Measurements from ENCODE around the gene NECTIN1. TPM values are rescaled to one million over a fixed set of nuclear protein-coding genes. Genes with fewer than 3 reads are reported as not detected.

Gene NECTIN1
- total and polyA plus RNA-seq, 2 experiments from 2014 or later, result 1.0 to 5.2 TPM

DNA sequence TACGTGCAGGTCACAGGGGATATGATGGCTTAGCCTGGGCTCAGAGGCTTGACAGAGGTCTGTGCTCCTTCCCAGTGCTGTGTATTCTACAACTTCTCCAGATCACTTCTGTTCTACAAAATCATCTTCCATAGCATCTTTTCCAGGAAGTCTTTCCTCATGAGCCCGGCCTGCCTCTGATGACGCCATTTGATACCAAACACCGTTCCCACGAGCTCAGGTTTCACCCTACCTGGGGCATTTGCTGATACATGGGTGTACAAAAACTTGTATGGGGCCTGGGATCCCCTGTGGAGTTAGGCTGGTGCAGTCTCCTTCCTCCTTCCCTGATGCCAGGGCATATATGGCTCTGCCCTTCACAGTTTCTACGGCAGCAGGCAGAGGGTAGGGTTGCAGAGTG is 78.7 kb downstream of the NECTIN1 start:
- in situ Hi-C loops (cut with MboI), result no loop called here
- no peak for DNase-seq
- Histone ChIP-seq H3K4me3 (no peak overlapping the region), H3F3A (ENCODE audit: insufficient read depth) (no peaks in the 10 kb centered on the region), H3K9me2 (ENCODE audit: insufficient read depth) (no peaks in the 10 kb centered on the region), H3K27ac (no peak overlapping the region), H3K79me2 (ENCODE audit: insufficient read depth) (no peaks in the 10 kb centered on the region), H4K20me1 (ENCODE audit: insufficient read depth) (no peaks in the 10 kb centered on the region), H3K4me1 (ENCODE audit: insufficient read depth) (peaks cover 7% of the 10 kb centered on the region; the same call in 1 of the 2 replicates), H3K9me3 (ENCODE audit: low read depth) (no peaks in the 10 kb centered on the region), H3K4me2 (ENCODE audit: unreplicated experiment) (no peak overlapping the region), H3K36me3 (ENCODE audit: low read depth) (no peaks in the 10 kb centered on the region), H3K27me3 (replicated peaks; ENCODE audit: insufficient read depth) (no peaks in the 10 kb centered on the region; the same call in 1 of the 2 replicates), H3K9ac (no peak overlapping the region), H2AFZ (no peak overlapping the region)
- no peak for TF ChIP-seq EZH2 (IDR thresholded peaks at IDR 0.05; ENCODE audit: insufficient read depth, poor library complexity, severe bottlenecking)
- TF ChIP-seq EZH2phosphoT487 (IDR thresholded peaks at IDR 0.05; ENCODE audit: insufficient read depth, low read depth), result no peak
- WGBS, 2 experiments (ENCODE audit: low coverage in 1 of 2, low lambda C conversion rate in 2 of 2, missing lambda C conversion rate in 2 of 2), result 45 to 55% methylated on average over 6 of the region's 6 CpGs

- no peak for TF ChIP-seq EZH2phosphoT487 (IDR thresholded peaks at IDR 0.05; ENCODE audit: insufficient read depth, low read depth)
- no peak for TF ChIP-seq EZH2 (IDR thresholded peaks at IDR 0.05; ENCODE audit: insufficient read depth, poor library complexity, severe bottlenecking)
- H3K9ac ChIP-seq, result no peak overlapping the region
These were observed 81.7 kb downstream of the NECTIN1 start for GRCh38 chr11:119647254-119647653.

GRCh38 chr11:119645018-119645417 is 84.0 kb downstream of the NECTIN1 start:
- Histone ChIP-seq H3K36me3 (ENCODE audit: low read depth) (no peaks in the 10 kb centered on the region), H2AFZ (no peak overlapping the region), H3K4me2 (ENCODE audit: unreplicated experiment) (no peak overlapping the region), H3K27me3 (replicated peaks; ENCODE audit: insufficient read depth) (no peaks in the 10 kb centered on the region; the same call in 1 of the 2 replicates), H3K9me3 (ENCODE audit: low read depth) (no peaks in the 10 kb centered on the region), H3K4me1 (ENCODE audit: insufficient read depth) (no peaks in the 10 kb centered on the region), H3F3A (ENCODE audit: insufficient read depth) (no peaks in the 10 kb centered on the region), H4K20me1 (ENCODE audit: insufficient read depth) (no peaks in the 10 kb centered on the region), H3K4me3 (no peak overlapping the region), H3K27ac (no peak overlapping the region), H3K79me2 (ENCODE audit: insufficient read depth) (no peaks in the 10 kb centered on the region), H3K9ac (no peak overlapping the region), H3K9me2 (ENCODE audit: insufficient read depth) (no peaks in the 10 kb centered on the region)
- DNase-seq, result no peak
- WGBS, 2 experiments (ENCODE audit: low coverage in 1 of 2, low lambda C conversion rate in 2 of 2, missing lambda C conversion rate in 2 of 2), result 58 to 75% methylated on average over 5 of the region's 5 CpGs
- in situ Hi-C loops (cut with MboI), result no loop called here
- TF ChIP-seq EZH2phosphoT487 (IDR thresholded peaks at IDR 0.05; ENCODE audit: insufficient read depth, low read depth) (no peak), EZH2 (IDR thresholded peaks at IDR 0.05; ENCODE audit: insufficient read depth, poor library complexity, severe bottlenecking) (no peak)

More at GRCh38 chr11:119647254-119647653, 81.7 kb downstream of the NECTIN1 start:
- H3K9me3 ChIP-seq (ENCODE audit: low read depth), result no peaks in the 10 kb centered on the region
- H3F3A ChIP-seq (ENCODE audit: insufficient read depth), result no peaks in the 10 kb centered on the region
- DNase-seq, result no peak
- no peak overlapping the region for H3K27ac ChIP-seq
- peaks cover 2% of the 10 kb centered on the region; the same call in 1 of the 2 replicates for H3K4me1 ChIP-seq (ENCODE audit: insufficient read depth)
- H3K4me2 ChIP-seq (ENCODE audit: unreplicated experiment), result no peak overlapping the region
- WGBS, 2 experiments (ENCODE audit: low coverage in 1 of 2, low lambda C conversion rate in 2 of 2, missing lambda C conversion rate in 2 of 2), result 78 to 82% methylated on average over 3 of the region's 3 CpGs
- no peaks in the 10 kb centered on the region for H3K9me2 ChIP-seq (ENCODE audit: insufficient read depth)
- no peak overlapping the region for H2AFZ ChIP-seq
- no peaks in the 10 kb centered on the region for H3K79me2 ChIP-seq (ENCODE audit: insufficient read depth)
- H3K36me3 ChIP-seq (ENCODE audit: low read depth), result no peaks in the 10 kb centered on the region
- no peaks in the 10 kb centered on the region for H4K20me1 ChIP-seq (ENCODE audit: insufficient read depth)
- in situ Hi-C loops (cut with MboI), result no loop called here
- H3K27me3 ChIP-seq (replicated peaks; ENCODE audit: insufficient read depth), result no peaks in the 10 kb centered on the region; the same call in 1 of the 2 replicates
- H3K4me3 ChIP-seq, result no peak overlapping the region

GRCh38 chr11:119644502-119644901 is 84.5 kb downstream of the NECTIN1 start:
- in situ Hi-C loops (cut with MboI), result no loop called here
- WGBS, 2 experiments (ENCODE audit: low coverage in 1 of 2, low lambda C conversion rate in 2 of 2, missing lambda C conversion rate in 2 of 2), result 68% methylated on average over 7 of the region's 7 CpGs
- Histone ChIP-seq H3K9me2 (ENCODE audit: insufficient read depth) (no peaks in the 10 kb centered on the region), H3K36me3 (ENCODE audit: low read depth) (no peaks in the 10 kb centered on the region), H3K9ac (no peak overlapping the region), H3K4me1 (ENCODE audit: insufficient read depth) (no peaks in the 10 kb centered on the region), H3K27me3 (replicated peaks; ENCODE audit: insufficient read depth) (no peaks in the 10 kb centered on the region; the same call in 1 of the 2 replicates), H2AFZ (no peak overlapping the region), H4K20me1 (ENCODE audit: insufficient read depth) (no peaks in the 10 kb centered on the region), H3F3A (ENCODE audit: insufficient read depth) (no peaks in the 10 kb centered on the region), H3K79me2 (ENCODE audit: insufficient read depth) (no peaks in the 10 kb centered on the region), H3K4me2 (ENCODE audit: unreplicated experiment) (no peak overlapping the region), H3K4me3 (no peak overlapping the region), H3K9me3 (ENCODE audit: low read depth) (no peaks in the 10 kb centered on the region), H3K27ac (no peak overlapping the region)
- no peak for TF ChIP-seq EZH2 (IDR thresholded peaks at IDR 0.05; ENCODE audit: insufficient read depth, poor library complexity, severe bottlenecking)
- no peak for TF ChIP-seq EZH2phosphoT487 (IDR thresholded peaks at IDR 0.05; ENCODE audit: insufficient read depth, low read depth)
- DNase-seq, result no peak

DNA sequence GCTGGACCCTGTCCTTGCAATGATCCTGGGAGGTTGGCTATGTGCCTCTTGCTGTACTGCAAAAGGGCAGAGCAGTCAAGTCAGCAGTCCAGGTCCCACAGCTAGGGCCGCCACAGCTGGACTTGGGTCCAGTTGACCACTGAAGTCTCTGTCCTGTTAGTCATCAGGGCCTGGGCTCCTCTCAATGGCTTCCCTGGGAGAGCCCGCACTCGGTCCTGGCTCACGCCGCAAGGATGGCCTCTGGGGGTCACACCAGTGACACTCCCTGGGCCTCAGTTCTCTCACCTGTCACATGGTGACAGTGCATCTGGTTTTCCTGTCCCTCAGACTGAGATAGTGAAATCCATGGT is 85.1 kb downstream of the NECTIN1 start:
- DNase-seq, result no peak
- Histone ChIP-seq H2AFZ (no peak overlapping the region), H3K4me2 (ENCODE audit: unreplicated experiment) (no peak overlapping the region), H3K4me3 (no peak overlapping the region), H4K20me1 (ENCODE audit: insufficient read depth) (no peaks in the 10 kb centered on the region), H3K27me3 (replicated peaks; ENCODE audit: insufficient read depth) (no peaks in the 10 kb centered on the region; the same call in 1 of the 2 replicates), H3F3A (ENCODE audit: insufficient read depth) (no peaks in the 10 kb centered on the region), H3K9ac (no peak overlapping the region), H3K79me2 (ENCODE audit: insufficient read depth) (no peaks in the 10 kb centered on the region), H3K9me3 (ENCODE audit: low read depth) (no peaks in the 10 kb centered on the region), H3K9me2 (ENCODE audit: insufficient read depth) (no peaks in the 10 kb centered on the region), H3K27ac (no peak overlapping the region), H3K36me3 (ENCODE audit: low read depth) (no peaks in the 10 kb centered on the region), H3K4me1 (ENCODE audit: insufficient read depth) (no peaks in the 10 kb centered on the region)
- no peak for TF ChIP-seq EZH2phosphoT487 (IDR thresholded peaks at IDR 0.05; ENCODE audit: insufficient read depth, low read depth)
- TF ChIP-seq EZH2 (IDR thresholded peaks at IDR 0.05; ENCODE audit: insufficient read depth, poor library complexity, severe bottlenecking), result no peak
- 85 to 87% methylated on average over 4 to 5 of the region's 5 CpGs for WGBS, 2 experiments (ENCODE audit: low coverage in 1 of 2, low lambda C conversion rate in 2 of 2, missing lambda C conversion rate in 2 of 2)
- in situ Hi-C loops (cut with MboI), result no loop called here
